Tibial nerve (tissue), 4 donors: ENCODE results near the gene PTRH1. TPM values are rescaled to one million over a fixed set of nuclear protein-coding genes. Genes with fewer than 3 reads are reported as not detected.
"Not testable (repeated sequence)": the region's sequence is repeated elsewhere in the genome, so short reads cannot be mapped to it uniquely, and the experiment has no call there.

Source experiments
- DNase-seq, 2 donors: peaks; one replicate each; pipeline ENCODE4 v3.0.0-alpha.2; 2019; ENCODE audit warnings: low spot score in 2 of 2
- H3K27ac ChIP-seq, 4 donors: fragments of 200-600 bp; sonication (generic) in 3 of 4; one replicate each; pipeline ENCODE4 v1.5.1; 2017 to 2019; ENCODE audit warnings: mild to moderate bottlenecking in 1 of 4
- H3K27me3 ChIP-seq, 2 donors: fragments of 200-600 bp; sonication (generic) in 1 of 2; one replicate each; pipeline versions ENCODE4 v1.5.1 to v1.6.0; 2017 to 2019
- H3K36me3 ChIP-seq, 3 donors: fragments of 200-600 bp; sonication (generic); one replicate each; pipeline ENCODE4 v1.5.1; 2018 to 2019
- H3K4me1 ChIP-seq, 4 donors: fragments of 200-600 bp; sonication (generic) in 3 of 4; one replicate each; pipeline ENCODE4 v1.5.1; 2017 to 2019
- H3K4me3 ChIP-seq, 4 donors: fragments of 200-600 bp; sonication (generic) in 3 of 4; one replicate each; pipeline ENCODE4 v1.5.1; 2017 to 2019; ENCODE audit warnings: mild to moderate bottlenecking in 1 of 4, moderate library complexity in 1 of 4
- H3K9me3 ChIP-seq, 4 donors: fragments of 200-600 bp; sonication (generic) in 3 of 4; one replicate each; pipeline ENCODE4 v1.5.1; 2017 to 2019
- CTCF ChIP-seq, 5 experiments: fragments of 200-600 bp in 3 of 5; fragments of 450-650 bp in 2 of 5; sonication (generic) in 3 of 5; IDR thresholded peaks; one replicate each; pipeline ENCODE4 v1.5.1; 2016 to 2019; ENCODE audit warnings: antibody characterized with exemption in 5 of 5, mild to moderate bottlenecking in 3 of 5, moderate library complexity in 2 of 5
- EP300 ChIP-seq, 2 donors: sonication (generic); formaldehyde crosslinking; IDR thresholded peaks; one replicate each; pipeline ENCODE4 v1.6.1; 2017; ENCODE audit warnings: antibody characterized with exemption in 2 of 2, mild to moderate bottlenecking in 1 of 2
- POLR2A ChIP-seq, 2 donors: fragments of 450-650 bp; IDR thresholded peaks; one replicate each; pipeline ENCODE4 v1.6.1; 2017; ENCODE audit warnings: antibody characterized with exemption in 2 of 2, mild to moderate bottlenecking in 2 of 2, moderate library complexity in 2 of 2
- WGBS, 2 donors: methylation state at CpG; one replicate each; pipeline ENCODE4 v1.1.5; 2018; 5-methylcytosine and 5-hydroxymethylcytosine counted together
- total RNA-seq, 4 donors: library from RNA; depleted of rRNA; stranded (reverse); fragments of >200 nt; gene quantifications; one replicate each; pipeline ENCODE4 v1.1.0, GENCODE V29; 2016

The PTRH1 gene
- total RNA-seq, 4 donors from 2014 or later = 8.4 to 46.7 (median 23.7) TPM

DNA sequence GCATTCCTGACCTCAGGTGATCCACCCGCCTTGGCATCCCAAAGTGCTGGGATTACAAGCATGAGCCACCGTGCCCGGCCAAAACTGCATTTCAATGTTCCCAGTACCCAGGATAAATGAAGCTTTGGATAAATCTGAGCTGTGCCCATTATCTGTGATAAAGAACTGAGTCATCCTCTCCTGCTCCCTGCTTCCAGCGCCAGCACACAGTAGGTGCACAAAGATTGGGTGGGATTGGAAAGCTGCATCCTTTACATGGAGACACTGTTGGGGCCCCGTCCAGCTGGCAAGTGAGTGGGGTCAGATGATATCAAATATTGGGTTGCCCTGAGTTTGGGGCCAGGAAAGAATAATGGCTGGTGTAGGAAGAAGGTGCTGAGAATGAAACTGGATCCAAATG lies 45.6 kb upstream of the PTRH1 start:
- Histone ChIP-seq H3K27me3 (peaks cover 0 to 27% of the 10 kb centered on the region in 2 donors), H3K4me1 (peaks cover 0 to 23% (median 0%) of the 10 kb centered on the region in 4 donors), H3K36me3 (no peaks in the 10 kb centered on the region), H3K4me3 (no peak overlapping the region), H3K9me3 (no peaks in the 10 kb centered on the region), H3K27ac (no peak overlapping the region)
- no peak for TF ChIP-seq POLR2A (IDR thresholded peaks at IDR 0.05)
- no peak for TF ChIP-seq CTCF (IDR thresholded peaks at IDR 0.05)
- no peak for TF ChIP-seq EP300 (IDR thresholded peaks at IDR 0.05)
- no peak for DNase-seq
- 78 to 82% methylated on average over 5 of the region's 5 CpGs for WGBS, 2 donors

DNA sequence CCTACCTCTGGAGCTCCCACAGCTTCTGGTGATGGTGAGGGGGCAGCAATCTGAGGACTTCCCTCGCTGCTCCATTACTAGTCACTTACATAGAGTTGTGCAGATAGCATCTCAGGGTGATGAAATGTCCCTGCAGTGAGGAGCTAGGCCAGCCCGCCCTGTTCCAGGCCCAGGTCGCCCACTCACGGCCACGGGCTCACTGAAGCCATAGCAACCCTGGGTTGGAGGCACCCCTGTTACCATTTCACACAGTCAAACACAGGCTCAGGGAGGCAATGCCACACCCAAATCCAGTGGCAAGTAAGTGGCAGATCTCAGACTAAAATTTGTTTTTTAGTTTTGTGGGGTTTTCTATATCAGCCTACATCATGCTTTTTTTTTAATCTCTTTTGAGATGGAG lies 43.4 kb upstream of the PTRH1 start:
- peaks cover 0 to 47% of the 10 kb centered on the region in 2 donors for H3K27me3 ChIP-seq
- no peaks in the 10 kb centered on the region for H3K9me3 ChIP-seq

DNA sequence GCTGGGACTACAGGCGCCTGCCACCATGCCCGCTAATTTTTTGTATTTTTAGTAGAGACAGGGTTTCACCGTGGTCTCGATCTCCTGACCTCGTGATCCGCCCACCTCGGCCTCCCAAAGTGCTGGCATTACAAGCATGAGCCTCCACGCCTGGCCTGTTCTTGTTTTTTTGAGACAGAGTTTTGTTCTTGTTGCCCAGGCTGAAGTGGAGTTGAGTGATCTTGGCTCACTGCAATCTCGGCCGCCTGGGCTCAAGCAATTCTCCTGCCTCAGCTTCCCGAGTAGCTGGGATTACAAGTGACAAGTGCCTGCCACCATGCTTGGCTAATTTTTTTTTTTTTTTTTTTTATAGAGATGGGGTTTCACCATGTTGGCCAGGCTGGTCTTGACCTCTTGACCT lies 41.3 kb upstream of the PTRH1 start:
- Histone ChIP-seq H3K4me1 (peaks cover 0 to 25% (median 0%) of the 10 kb centered on the region in 4 donors), H3K27me3 (peaks cover 0 to 51% of the 10 kb centered on the region in 2 donors)
- 77 to 79% methylated on average over 11 of the region's 11 CpGs for WGBS, 2 donors
- not testable (repeated sequence) for H3K4me3 ChIP-seq, DNase-seq, H3K27ac ChIP-seq, H3K36me3 ChIP-seq, H3K9me3 ChIP-seq

More for the DNA sequence above, 43.4 kb upstream of the PTRH1 start:
- TF ChIP-seq CTCF (IDR thresholded peaks at IDR 0.05) (no peak), EP300 (IDR thresholded peaks at IDR 0.05) (no peak), POLR2A (IDR thresholded peaks at IDR 0.05) (no peak)
- Histone ChIP-seq H3K4me1 (peaks cover 0 to 34% (median 0%) of the 10 kb centered on the region in 4 donors), H3K4me3 (no peak overlapping the region), H3K36me3 (no peaks in the 10 kb centered on the region), H3K27ac (no peak overlapping the region)
- 90 to 91% methylated on average over 5 of the region's 5 CpGs for WGBS, 2 donors
- no peak for DNase-seq

DNA sequence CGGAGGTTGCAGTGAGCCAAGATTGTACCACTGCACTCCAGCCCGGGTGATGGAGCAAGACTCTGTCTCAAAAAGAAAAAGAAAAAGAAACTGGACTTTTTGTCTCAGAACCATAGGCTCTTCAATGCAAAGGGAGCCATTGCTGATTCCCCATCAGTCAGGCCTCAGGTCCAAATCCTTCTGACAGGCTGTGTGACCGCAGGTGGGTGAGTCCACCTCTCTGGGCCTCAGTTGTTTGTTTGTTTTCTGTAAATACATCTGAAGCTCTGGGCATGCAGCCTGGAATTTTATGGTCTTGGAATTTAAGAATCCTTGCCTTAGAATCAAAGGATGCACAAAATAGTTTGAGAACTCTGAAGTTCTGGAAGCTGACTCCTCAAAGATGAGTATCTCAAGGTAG lies 40.8 kb upstream of the PTRH1 start:
- Histone ChIP-seq H3K9me3 (no peaks in the 10 kb centered on the region), H3K36me3 (peaks cover 0 to under 1% (median 0%) of the 10 kb centered on the region in 3 donors), H3K27ac (no peak overlapping the region), H3K27me3 (peaks cover 0 to 48% of the 10 kb centered on the region in 2 donors), H3K4me3 (no peak overlapping the region), H3K4me1 (peaks cover 0 to 19% (median 0%) of the 10 kb centered on the region in 4 donors)
- no peak for DNase-seq
- no peak for TF ChIP-seq EP300 (IDR thresholded peaks at IDR 0.05)
- no peak for TF ChIP-seq CTCF (IDR thresholded peaks at IDR 0.05)
- TF ChIP-seq POLR2A (IDR thresholded peaks at IDR 0.05) = no peak
- 85 to 88% methylated on average over 3 of the region's 3 CpGs for WGBS, 2 donors

DNA sequence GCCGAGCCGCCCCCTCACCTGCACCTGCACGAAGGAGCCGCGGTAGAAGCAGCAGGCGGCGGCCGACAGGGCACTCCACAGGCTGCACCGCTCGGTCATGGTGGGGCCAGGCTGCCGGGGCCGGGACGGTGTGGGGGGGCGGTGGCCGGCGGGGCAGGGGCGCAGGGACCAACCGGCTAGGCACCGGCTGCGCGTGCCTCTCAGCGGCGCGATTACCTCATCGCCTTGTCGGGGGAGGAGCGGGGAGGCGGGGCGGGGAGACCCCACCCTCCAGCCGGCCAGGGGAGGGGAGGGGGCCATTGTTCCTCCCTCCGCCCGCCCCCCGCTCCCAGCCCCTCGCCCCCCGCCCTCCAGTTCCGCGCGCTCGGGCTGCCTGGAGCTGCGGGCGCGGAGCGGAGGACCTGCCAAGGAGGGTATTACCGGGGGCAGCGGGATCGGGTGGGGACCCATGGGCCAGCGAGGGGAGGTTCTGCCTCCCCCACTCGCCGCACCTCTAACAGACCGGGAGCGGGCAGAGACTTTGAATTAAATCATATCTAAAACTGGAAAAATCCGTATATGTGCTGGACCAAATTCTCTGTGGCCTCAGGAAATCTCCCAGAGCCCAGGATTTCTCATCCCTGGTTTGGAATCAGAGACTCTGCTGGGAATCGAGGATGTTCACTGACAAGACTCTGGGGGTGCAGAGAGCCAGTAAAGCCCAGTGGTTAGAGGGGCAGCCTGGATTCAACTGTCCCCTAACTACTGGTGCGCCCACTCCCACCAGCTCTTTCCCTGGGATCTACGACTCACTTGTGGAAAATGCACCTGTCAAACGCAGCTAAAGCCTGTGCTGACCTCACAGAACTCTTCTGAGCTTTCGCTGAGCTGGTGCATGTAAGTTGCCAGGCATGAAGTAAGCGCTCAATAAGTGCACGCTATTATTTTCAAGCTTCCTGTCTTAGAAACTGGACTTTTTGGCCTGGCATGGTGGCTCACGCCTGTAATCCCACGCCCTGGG lies 39.9 kb upstream of the PTRH1 start:
- no peak for DNase-seq
- TF ChIP-seq EP300 (IDR thresholded peaks at IDR 0.05) (no peak), POLR2A (IDR thresholded peaks at IDR 0.05) (no peak), CTCF (IDR thresholded peaks at IDR 0.05) (no peak)
- peaks cover 0 to 17% (median 0%) of the 10 kb centered on the region in 4 donors for H3K4me1 ChIP-seq
- peaks cover 0 to 7% (median 0%) of the 10 kb centered on the region in 3 donors for H3K36me3 ChIP-seq
- no peak overlapping the region for H3K27ac ChIP-seq
- 43 to 68% methylated on average over 23 to 25 of the region's 61 CpGs for WGBS, 2 donors
- no peak overlapping the region for H3K4me3 ChIP-seq
- H3K27me3 ChIP-seq = peaks cover 0 to 45% of the 10 kb centered on the region in 2 donors
- H3K9me3 ChIP-seq = no peaks in the 10 kb centered on the region
